Neuronal stem cell (in vitro differentiated cells): Measurements from ENCODE around the gene CDIP1.

Experiments
- DNase-seq: peaks from one replicate; pipeline ENCODE4 v3.0.0-alpha.2; 2013; ENCODE audit warnings: low spot score
- H2AFZ ChIP-seq: one replicate; pipeline ENCODE4 v1.6.1; 2013; ENCODE audit warnings: mild to moderate bottlenecking, low read length, inconsistent platforms
- H2AK5ac ChIP-seq: 2 replicates; pipeline ENCODE4 v1.6.1; 2013; ENCODE audit warnings: low read depth, mild to moderate bottlenecking, inconsistent platforms, low read length, moderate library complexity, mixed read lengths
- H2BK120ac ChIP-seq: 2 replicates; pipeline ENCODE4 v1.6.1; 2013; ENCODE audit warnings: low read depth, mild to moderate bottlenecking, inconsistent platforms, low read length, moderate library complexity, mixed read lengths
- H2BK12ac ChIP-seq: one replicate; pipeline ENCODE4 v1.6.1; 2013; ENCODE audit warnings: low read length, inconsistent platforms
- H2BK15ac ChIP-seq: 2 replicates; pipeline ENCODE4 v1.6.1; 2013; ENCODE audit warnings: mild to moderate bottlenecking, low read length, inconsistent platforms, mixed read lengths
- H2BK5ac ChIP-seq: one replicate; pipeline ENCODE4 v1.6.1; 2013; ENCODE audit warnings: inconsistent platforms, mild to moderate bottlenecking, low read length, moderate library complexity
- H3K14ac ChIP-seq: one replicate; pipeline ENCODE4 v1.6.1; 2013; ENCODE audit warnings: low read length, inconsistent platforms
- H3K18ac ChIP-seq: 2 replicates; pipeline ENCODE4 v1.6.1; 2013; ENCODE audit warnings: low read length, inconsistent platforms
- H3K23ac ChIP-seq: 2 replicates; pipeline ENCODE4 v1.6.1; 2013; ENCODE audit warnings: low read depth, mild to moderate bottlenecking, mixed read lengths, low read length, inconsistent platforms; ENCODE audit not compliant: poor library complexity
- H3K27ac ChIP-seq: replicated peaks from 3 replicates; pipeline ENCODE4 v1.5.1; 2013; ENCODE audit warnings: low read length, inconsistent platforms
- H3K27me3 ChIP-seq, 3 experiments: 2 replicates each; pipeline ENCODE4 v1.6.1; 2013; ENCODE audit warnings: low read length in 3 of 3, mild to moderate bottlenecking in 2 of 3, inconsistent platforms in 1 of 3, low read depth in 1 of 3, mixed read lengths in 1 of 3, moderate library complexity in 1 of 3; ENCODE audit not compliant: control insufficient read depth in 3 of 3, insufficient read depth in 3 of 3
- H3K36me3 ChIP-seq, 2 donors: replicated peaks in 1 of 2; 2 replicates each; pipeline ENCODE4 v1.6.1; 2013; ENCODE audit warnings: low read length in 2 of 2; ENCODE audit not compliant: control insufficient read depth in 2 of 2, insufficient read depth in 2 of 2
- H3K4ac ChIP-seq: 2 replicates; pipeline ENCODE4 v1.6.1; 2013; ENCODE audit warnings: inconsistent platforms, mild to moderate bottlenecking, low read length, moderate library complexity
- H3K4me1 ChIP-seq, 2 donors: 1 replicate in 1 of 2; 2 replicates in 1 of 2; pipeline ENCODE4 v1.6.1; 2013; ENCODE audit warnings: low read length in 2 of 2, low read depth in 1 of 2; ENCODE audit not compliant: control insufficient read depth in 2 of 2, insufficient read depth in 1 of 2
- H3K4me2 ChIP-seq: one replicate; pipeline ENCODE4 v1.6.1; 2013; ENCODE audit warnings: mild to moderate bottlenecking, low read length, inconsistent platforms; ENCODE audit not compliant: insufficient read depth, poor library complexity, severe bottlenecking
- H3K4me3 ChIP-seq, 2 donors: 2 replicates each; pipeline ENCODE4 v1.5.1; 2013; ENCODE audit warnings: low read length in 2 of 2, mild to moderate bottlenecking in 2 of 2, inconsistent platforms in 1 of 2, moderate library complexity in 1 of 2
- H3K79me1 ChIP-seq: one replicate; pipeline ENCODE4 v1.6.1; 2013; ENCODE audit warnings: low read depth, mild to moderate bottlenecking, inconsistent platforms, low read length, moderate library complexity
- H3K9ac ChIP-seq: one replicate; pipeline ENCODE4 v1.6.1; 2013; ENCODE audit warnings: mild to moderate bottlenecking, low read depth, low read length, inconsistent platforms; ENCODE audit not compliant: poor library complexity
- H3K9me3 ChIP-seq, 2 donors: replicated peaks in 1 of 2; 2 replicates each; pipeline versions ENCODE3 to v1.6.1; 2013; ENCODE audit warnings: low read length in 2 of 2, mild to moderate bottlenecking in 2 of 2, inconsistent platforms in 1 of 2, low read depth in 1 of 2, mixed read lengths in 1 of 2, moderate library complexity in 1 of 2; ENCODE audit not compliant: control insufficient read depth in 2 of 2, insufficient read depth in 1 of 2
- H4K8ac ChIP-seq: one replicate; pipeline ENCODE4 v1.6.1; 2013; ENCODE audit warnings: low read depth, mild to moderate bottlenecking, inconsistent platforms, low read length, moderate library complexity
- H4K91ac ChIP-seq: one replicate; pipeline ENCODE4 v1.6.1; 2013; ENCODE audit warnings: low read length, low read depth, mild to moderate bottlenecking, inconsistent platforms; ENCODE audit not compliant: poor library complexity
- WGBS, 2 donors: extraction: QIAGEN DNeasy Blood & Tissue Kit; methylation state at CpG; one replicate each; pipeline ENCODE4 v1.1.7; 2013; ENCODE audit warnings: missing lambda C conversion rate in 2 of 2, mixed read lengths in 1 of 2; ENCODE audit not compliant: insufficient read length in 2 of 2, insufficient replicate concordance in 1 of 2; ENCODE audit errors: extremely low coverage in 2 of 2; 5-methylcytosine and 5-hydroxymethylcytosine counted together

CDIP1 gene

DNA sequence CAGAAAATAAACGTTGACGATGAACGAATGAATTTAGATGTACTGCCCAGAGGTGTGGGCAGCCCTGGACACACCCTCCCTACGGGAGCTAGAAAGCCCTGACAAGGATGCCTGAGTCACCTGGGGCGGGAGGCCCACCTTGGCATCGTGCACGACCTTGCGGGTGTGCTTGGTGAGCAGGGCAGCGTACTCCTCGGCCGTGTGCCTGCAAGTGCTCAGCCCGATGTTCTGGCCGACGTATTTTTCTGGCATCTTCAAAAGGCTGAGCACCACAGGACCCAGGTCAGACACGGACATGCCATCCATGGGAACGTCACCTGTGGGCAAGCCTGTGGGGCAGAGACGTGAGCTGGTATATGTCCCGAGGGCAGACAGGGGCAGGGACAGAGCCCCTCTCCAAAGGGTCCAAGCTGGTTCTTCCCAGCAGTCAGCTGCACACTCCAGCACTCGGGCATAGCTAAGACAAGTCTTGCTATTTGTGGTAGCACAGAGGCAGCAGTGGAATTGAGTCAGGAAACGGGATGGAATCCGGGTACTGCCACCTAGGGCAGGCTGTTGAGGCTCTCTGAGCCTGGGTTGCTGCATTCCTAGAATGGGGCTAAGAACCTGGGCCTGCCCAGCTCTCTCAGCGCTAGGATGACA, 74.9 kb downstream of the CDIP1 start:
- no peak for DNase-seq
- H3K36me3 ChIP-seq: peaks cover 26 to 39% of the 10 kb centered on the region in 2 donors
- no peak overlapping the region for H4K8ac ChIP-seq
- WGBS, 2 donors: no CpG with 5 or more reads among the region's 22 CpGs
- no peak overlapping the region for H2AK5ac ChIP-seq
- H3K27ac ChIP-seq: peak overlapping the region; percentile 25
- H3K4me3 ChIP-seq: no peak overlapping the region
- peak overlapping the region; percentile 34 for H3K9ac ChIP-seq
- H3K14ac ChIP-seq: no peak overlapping the region
- no peak overlapping the region for H3K4ac ChIP-seq
- H3K18ac ChIP-seq: no peak overlapping the region
- no peak overlapping the region for H2BK15ac ChIP-seq
- peak overlapping the region; percentile 67 for H3K23ac ChIP-seq
- no peak overlapping the region for H2BK12ac ChIP-seq
- H4K91ac ChIP-seq: no peak overlapping the region
- H2BK120ac ChIP-seq: no peak overlapping the region
- no peaks in the 10 kb centered on the region for H3K9me3 ChIP-seq
- H3K4me1 ChIP-seq: peaks cover 8 to 9% of the 10 kb centered on the region in 2 donors
- no peak overlapping the region for H2BK5ac ChIP-seq
- H3K27me3 ChIP-seq: no peaks in the 10 kb centered on the region
- H2AFZ ChIP-seq: no peak overlapping the region
- H3K79me1 ChIP-seq: peaks cover 5% of the 10 kb centered on the region
- H3K4me2 ChIP-seq: no peak overlapping the region

GRCh38 chr16:4461250-4462085, 77.1 kb downstream of the CDIP1 start:
- H2AK5ac ChIP-seq: no peak overlapping the region
- H3K36me3 ChIP-seq: peaks cover 22 to 50% of the 10 kb centered on the region in 2 donors
- no peak overlapping the region for H2AFZ ChIP-seq
- no peak overlapping the region for H3K4ac ChIP-seq
- H3K79me1 ChIP-seq: peaks cover 5% of the 10 kb centered on the region
- H3K27me3 ChIP-seq: no peaks in the 10 kb centered on the region
- no peak overlapping the region for H3K14ac ChIP-seq
- peaks cover 8 to 9% of the 10 kb centered on the region in 2 donors for H3K4me1 ChIP-seq
- no peak overlapping the region for H3K4me2 ChIP-seq
- H4K91ac ChIP-seq: no peak overlapping the region
- H4K8ac ChIP-seq: no peak overlapping the region
- H3K9ac ChIP-seq: no peak overlapping the region
- no peak overlapping the region for H2BK15ac ChIP-seq
- H2BK12ac ChIP-seq: no peak overlapping the region
- H3K18ac ChIP-seq: peak overlapping the region; percentile 53
- H3K27ac ChIP-seq: peak overlapping the region; percentile 39
- no peak overlapping the region for H3K4me3 ChIP-seq
- no peak overlapping the region for H2BK5ac ChIP-seq
- no peak overlapping the region for H2BK120ac ChIP-seq
- no peak for DNase-seq
- H3K9me3 ChIP-seq: no peaks in the 10 kb centered on the region
- no CpG with 5 or more reads among the region's 27 CpGs for WGBS, 2 donors
- no peak overlapping the region for H3K23ac ChIP-seq

DNA sequence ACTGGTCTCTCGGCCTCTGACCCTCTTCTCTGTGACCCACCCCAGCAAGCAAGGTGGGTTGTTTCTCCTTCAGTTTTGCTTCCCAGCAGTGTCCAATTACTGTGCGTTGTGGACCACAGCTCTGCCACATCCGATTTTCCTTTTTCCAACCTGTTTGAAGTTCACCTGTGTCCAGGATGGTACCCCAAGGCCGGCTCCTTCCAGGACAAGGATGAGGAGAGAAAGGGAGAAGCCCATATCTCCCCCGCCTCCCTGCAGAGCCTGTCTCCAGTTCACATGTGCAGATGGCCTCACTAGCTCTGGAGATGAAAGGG, 77.7 kb downstream of the CDIP1 start:
- Histone ChIP-seq H3K4me3 (no peak overlapping the region), H3K23ac (no peak overlapping the region), H4K91ac (no peak overlapping the region), H4K8ac (no peak overlapping the region), H3K27me3 (no peaks in the 10 kb centered on the region), H3K4me1 (peaks cover 8 to 9% of the 10 kb centered on the region in 2 donors), H2AK5ac (no peak overlapping the region), H3K14ac (no peak overlapping the region), H3K4ac (no peak overlapping the region), H2AFZ (no peak overlapping the region), H2BK12ac (no peak overlapping the region), H2BK120ac (no peak overlapping the region), H2BK15ac (no peak overlapping the region), H3K27ac (no peak overlapping the region), H2BK5ac (no peak overlapping the region), H3K18ac (no peak overlapping the region), H3K4me2 (no peak overlapping the region), H3K9me3 (no peaks in the 10 kb centered on the region), H3K9ac (no peak overlapping the region), H3K36me3 (peaks cover 19 to 50% of the 10 kb centered on the region in 2 donors), H3K79me1 (peaks cover 5% of the 10 kb centered on the region)
- DNase-seq: no peak
- WGBS, 2 donors: no CpG with 5 or more reads among the region's 5 CpGs
